HG02678 (cell line): ENCODE data around the gene PHACTR3.
A peak's percentile ranks its signal among the peaks of the same experiment; 100 is the strongest.
"Not testable (repeated sequence)": the region's sequence is repeated elsewhere in the genome, so short reads cannot be mapped to it uniquely, and the experiment has no call there.

Experiments
- ATAC-seq: cut with Tn5 transposase; IDR thresholded peaks from one replicate; pipeline ENCODE4 v1.9.1; 2021; ENCODE audit warnings: mild to moderate bottlenecking, moderate library complexity; ENCODE audit not compliant: unreplicated experiment

The PHACTR3 gene

GRCh38 chr20:59836767-59837166, 232.4 kb downstream of the PHACTR3 start:
- ATAC-seq, result no peak

GRCh38 chr20:59837623-59838394, 233.5 kb downstream of the PHACTR3 start:
- ATAC-seq, result peak; percentile 74

- no peak for ATAC-seq
Observed at GRCh38 chr20:59839400-59839799, 235.1 kb downstream of the PHACTR3 start.

GRCh38 chr20:59845472-59845871, 241.1 kb downstream of the PHACTR3 start:
- no peak for ATAC-seq

GRCh38 chr20:59848182-59848581, 243.8 kb downstream of the PHACTR3 start:
- ATAC-seq, result no peak

GRCh38 chr20:59850018-59850641, 245.8 kb downstream of the PHACTR3 start:
- ATAC-seq, result no peak

DNA sequence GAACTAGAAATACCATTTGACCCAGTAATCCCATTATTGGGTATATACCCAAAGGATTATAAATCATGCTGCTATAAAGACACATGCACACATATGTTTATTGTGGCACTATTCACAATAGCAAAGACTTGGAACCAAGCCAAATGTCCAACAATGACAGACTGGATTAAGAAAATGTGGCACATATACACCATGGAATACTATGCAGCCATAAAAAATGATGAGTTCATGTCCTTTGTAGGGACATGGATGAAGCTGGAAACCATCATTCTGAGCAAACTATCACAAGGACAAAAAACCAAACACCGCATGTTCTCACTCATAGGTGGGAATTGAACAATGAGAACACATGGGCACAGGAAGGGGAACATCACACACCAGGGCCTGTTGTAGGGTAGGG, 252.2 kb downstream of the PHACTR3 start:
- not testable (repeated sequence) for ATAC-seq

- ATAC-seq, result not testable (repeated sequence)
Observed at GRCh38 chr20:59856941-59857340, 252.6 kb downstream of the PHACTR3 start.

GRCh38 chr20:59857966-59858365, 253.6 kb downstream of the PHACTR3 start:
- no peak for ATAC-seq

DNA sequence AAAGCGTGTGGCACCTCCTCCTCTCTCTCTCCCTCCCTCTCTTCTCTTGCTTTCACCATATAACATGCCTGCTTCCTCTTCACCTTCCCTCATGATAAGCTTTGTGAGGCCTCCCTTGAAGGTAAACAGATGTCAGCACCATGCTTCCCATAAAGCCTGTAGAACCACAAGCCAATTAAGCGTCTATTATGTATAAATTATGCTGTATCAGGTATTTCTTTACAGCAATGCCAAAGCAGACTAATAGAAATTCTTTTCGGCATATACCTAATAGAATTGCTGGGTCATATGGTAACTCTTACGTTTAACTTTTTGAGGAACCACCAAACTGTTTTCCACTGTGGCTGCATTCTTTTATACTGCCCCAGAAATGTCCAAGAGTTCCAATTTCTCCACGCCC, 254.1 kb downstream of the PHACTR3 start:
- ATAC-seq, result no peak

GRCh38 chr20:59861401-59861800, 257.1 kb downstream of the PHACTR3 start:
- ATAC-seq, result no peak

DNA sequence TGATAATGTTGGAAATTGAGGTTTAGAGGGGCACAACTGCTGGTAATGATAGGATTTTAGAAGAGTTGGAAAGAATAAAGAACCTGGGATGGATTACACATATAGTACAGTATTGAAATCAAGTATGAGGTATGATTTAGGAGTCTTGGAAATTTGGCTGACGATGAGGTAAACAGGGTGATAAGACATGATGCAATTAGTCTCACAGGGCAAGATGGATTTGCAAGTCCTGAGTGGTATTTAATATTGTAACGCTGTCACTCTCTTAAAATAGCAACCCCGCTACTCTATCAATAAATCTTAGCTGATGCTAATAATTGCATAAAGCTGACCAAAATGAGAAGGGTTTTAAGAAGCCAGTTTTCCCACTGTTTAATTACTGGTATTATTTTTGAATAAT, 258.7 kb downstream of the PHACTR3 start:
- ATAC-seq, result no peak

- no peak for ATAC-seq
Observed at GRCh38 chr20:59864726-59865125, 260.4 kb downstream of the PHACTR3 start.

- no peak for ATAC-seq
Observed at GRCh38 chr20:59866338-59866737, 262.0 kb downstream of the PHACTR3 start.

DNA sequence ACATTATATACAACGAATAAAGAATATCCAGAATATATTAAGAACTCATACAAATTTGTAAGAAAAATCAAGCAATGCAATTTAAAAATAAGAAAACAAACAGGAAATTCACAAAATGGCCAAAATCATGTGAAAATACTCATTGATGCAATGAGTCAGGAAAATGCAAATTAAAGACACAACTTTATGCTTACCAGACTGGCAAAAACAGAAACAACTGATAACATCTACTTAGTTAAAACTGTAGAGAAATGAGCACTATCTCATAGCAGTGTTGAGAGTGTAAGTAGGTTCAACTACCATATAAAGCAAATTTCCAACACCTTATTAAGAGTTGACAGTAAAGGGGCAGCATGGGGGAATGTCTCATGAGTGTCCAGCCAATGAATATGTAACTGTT, 266.8 kb downstream of the PHACTR3 start:
- no peak for ATAC-seq

DNA sequence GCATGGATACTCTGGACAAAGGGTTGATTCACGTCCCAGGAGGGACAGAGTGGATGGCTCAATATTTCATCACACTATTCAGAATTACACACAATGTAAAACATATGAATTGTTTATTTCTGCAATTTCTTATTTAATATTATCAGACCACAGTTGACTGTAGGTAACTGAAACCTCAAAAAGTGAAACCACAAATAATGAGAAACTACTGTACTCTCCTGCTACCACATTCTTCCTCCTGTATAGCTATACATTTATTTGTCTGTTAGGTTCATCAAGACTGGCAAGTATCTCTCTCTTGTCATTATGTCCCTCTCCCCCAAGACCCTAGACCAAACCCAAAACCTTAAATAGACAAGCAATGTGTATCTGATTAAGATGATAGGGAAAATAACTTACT, 269.1 kb downstream of the PHACTR3 start:
- ATAC-seq, result no peak

DNA sequence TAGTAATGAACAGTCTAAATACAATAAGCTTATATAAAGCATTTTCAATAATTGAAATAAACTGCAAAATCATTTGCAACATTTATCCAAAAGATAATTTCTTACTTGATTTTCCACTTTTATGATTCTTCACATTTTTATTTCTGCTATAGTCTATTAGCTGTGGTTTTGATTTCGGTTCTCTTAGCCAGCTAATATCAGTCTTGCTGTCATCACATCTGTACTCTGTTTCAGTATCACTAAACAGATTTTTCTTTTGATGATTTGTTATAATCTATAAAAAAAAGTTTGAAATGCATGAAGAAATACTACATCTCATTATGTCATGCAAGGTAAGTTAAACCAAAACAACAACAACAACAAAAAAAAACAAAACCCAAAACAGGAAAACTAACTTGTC, 275.9 kb downstream of the PHACTR3 start:
- ATAC-seq, result no peak

DNA sequence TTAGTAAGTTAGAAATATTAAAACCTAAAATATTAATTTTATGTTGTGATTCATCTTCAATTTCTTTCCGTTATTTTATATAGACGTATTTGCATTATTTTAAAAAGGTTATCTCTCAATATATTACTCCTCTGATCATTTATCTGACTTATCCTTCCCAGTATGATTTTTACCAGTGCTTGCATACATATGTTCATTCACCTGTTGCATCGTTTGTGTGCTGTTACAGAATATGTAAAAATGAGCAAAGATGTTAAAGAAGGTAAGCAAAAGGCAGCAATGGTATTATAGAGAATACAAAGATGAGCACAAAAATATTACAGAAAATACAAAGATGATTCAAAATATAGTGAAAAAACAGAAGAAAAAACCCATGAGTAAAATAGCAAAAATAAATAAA, 280.2 kb downstream of the PHACTR3 start:
- no peak for ATAC-seq

GRCh38 chr20:59888050-59888449, 283.7 kb downstream of the PHACTR3 start:
- no peak for ATAC-seq

DNA sequence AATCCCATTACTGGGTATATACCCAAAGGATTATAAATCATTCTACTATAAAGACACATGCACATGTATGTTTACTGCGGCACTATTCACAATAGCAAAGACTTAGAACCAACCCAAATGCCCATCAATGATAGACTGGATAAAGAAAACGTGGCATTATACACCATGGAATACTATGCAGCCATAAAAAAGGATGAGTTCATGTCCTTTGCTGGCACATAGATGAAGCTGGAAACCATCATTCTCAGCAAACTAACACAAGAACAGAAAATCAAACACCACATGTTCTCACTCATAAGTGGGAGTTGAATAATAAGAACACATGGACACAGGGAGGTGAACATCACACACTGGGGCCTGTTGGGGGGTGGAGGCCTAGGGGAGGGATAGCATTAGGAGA, 285.7 kb downstream of the PHACTR3 start:
- not testable (repeated sequence) for ATAC-seq

- ATAC-seq, result no peak
Observed at GRCh38 chr20:59891581-59891980, 287.2 kb downstream of the PHACTR3 start.

DNA sequence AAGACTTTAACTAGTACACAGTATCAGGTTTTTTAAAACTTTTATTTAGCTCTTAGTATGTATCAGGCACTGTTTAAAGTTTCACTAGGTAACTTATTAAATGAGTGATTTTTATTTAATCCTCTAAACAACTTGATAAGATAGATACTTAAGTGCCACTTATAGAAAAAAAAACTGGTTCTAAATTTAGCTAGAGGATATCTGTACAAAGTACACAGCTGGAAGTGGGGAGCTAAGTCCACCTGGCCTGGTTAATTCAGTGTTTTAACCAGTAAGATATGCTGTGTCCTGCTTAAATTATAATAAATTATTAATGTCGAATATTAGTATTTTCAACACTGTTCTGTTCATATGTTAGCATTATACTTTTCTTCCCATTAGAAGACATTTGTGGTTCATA, 291.6 kb downstream of the PHACTR3 start:
- ATAC-seq, result no peak
